ENCODE data around the gene NADSYN1. TPM values are rescaled to one million over a fixed set of nuclear protein-coding genes. Genes with fewer than 3 reads are reported as not detected.
"Not testable (repeated sequence)": the region's sequence is repeated elsewhere in the genome, so short reads cannot be mapped to it uniquely, and the experiment has no call there.

Gene NADSYN1
- total and polyA plus RNA-seq, 2 experiments from 2014 or later: 42.0 to 50.4 TPM

GRCh38 chr11:71527576-71528210 is 74.7 kb downstream of the NADSYN1 start:
- Histone ChIP-seq H3K9ac (no peak overlapping the region), H3K9me3 (ENCODE audit: low read depth) (no peaks in the 10 kb centered on the region), H3K27ac (no peak overlapping the region), H3K4me2 (ENCODE audit: unreplicated experiment) (no peak overlapping the region), H3K27me3 (replicated peaks; ENCODE audit: insufficient read depth) (peaks cover 2% of the 10 kb centered on the region; the same call in 1 of the 2 replicates), H3K36me3 (ENCODE audit: low read depth) (no peaks in the 10 kb centered on the region), H2AFZ (no peak overlapping the region), H3K4me1 (ENCODE audit: insufficient read depth) (no peaks in the 10 kb centered on the region), H3K9me2 (ENCODE audit: insufficient read depth) (no peaks in the 10 kb centered on the region), H4K20me1 (ENCODE audit: insufficient read depth) (no peaks in the 10 kb centered on the region), H3K4me3 (no peak overlapping the region), H3K79me2 (ENCODE audit: insufficient read depth) (no peaks in the 10 kb centered on the region), H3F3A (ENCODE audit: insufficient read depth) (no peaks in the 10 kb centered on the region)
- TF ChIP-seq EZH2 (IDR thresholded peaks at IDR 0.05; ENCODE audit: insufficient read depth, poor library complexity, severe bottlenecking) (no peak), EZH2phosphoT487 (IDR thresholded peaks at IDR 0.05; ENCODE audit: insufficient read depth, low read depth) (no peak)
- 52 to 54% methylated on average over 6 of the region's 6 CpGs for WGBS, 2 experiments (ENCODE audit: low coverage in 1 of 2, low lambda C conversion rate in 2 of 2, missing lambda C conversion rate in 2 of 2)
- no peak for DNase-seq
- in situ Hi-C loops (cut with MboI): no loop called here

GRCh38 chr11:71530602-71531001 is 77.6 kb downstream of the NADSYN1 start:
- Histone ChIP-seq H4K20me1 (ENCODE audit: insufficient read depth) (no peaks in the 10 kb centered on the region), H3K4me1 (ENCODE audit: insufficient read depth) (no peaks in the 10 kb centered on the region), H3K27me3 (replicated peaks; ENCODE audit: insufficient read depth) (no peaks in the 10 kb centered on the region), H3K9me3 (ENCODE audit: low read depth) (no peaks in the 10 kb centered on the region), H3K27ac (no peak overlapping the region), H3K79me2 (ENCODE audit: insufficient read depth) (no peaks in the 10 kb centered on the region), H3K9ac (no peak overlapping the region), H3K4me3 (no peak overlapping the region), H3K4me2 (ENCODE audit: unreplicated experiment) (no peak overlapping the region), H3F3A (ENCODE audit: insufficient read depth) (no peaks in the 10 kb centered on the region), H3K36me3 (ENCODE audit: low read depth) (no peaks in the 10 kb centered on the region), H2AFZ (no peak overlapping the region), H3K9me2 (ENCODE audit: insufficient read depth) (no peaks in the 10 kb centered on the region)
- DNase-seq: no peak
- TF ChIP-seq EZH2 (IDR thresholded peaks at IDR 0.05; ENCODE audit: insufficient read depth, poor library complexity, severe bottlenecking) (no peak), EZH2phosphoT487 (IDR thresholded peaks at IDR 0.05; ENCODE audit: insufficient read depth, low read depth) (no peak)
- in situ Hi-C loops (cut with MboI): no loop called here
- 60 to 63% methylated on average over 11 of the region's 11 CpGs for WGBS, 2 experiments (ENCODE audit: low coverage in 1 of 2, low lambda C conversion rate in 2 of 2, missing lambda C conversion rate in 2 of 2)

GRCh38 chr11:71532036-71532610 is 79.1 kb downstream of the NADSYN1 start:
- Histone ChIP-seq H3K9ac (no peak overlapping the region), H3K9me2 (ENCODE audit: insufficient read depth) (no peaks in the 10 kb centered on the region), H3F3A (ENCODE audit: insufficient read depth) (no peaks in the 10 kb centered on the region), H3K4me3 (no peak overlapping the region), H3K79me2 (ENCODE audit: insufficient read depth) (no peaks in the 10 kb centered on the region), H3K4me2 (ENCODE audit: unreplicated experiment) (no peak overlapping the region), H3K9me3 (ENCODE audit: low read depth) (no peaks in the 10 kb centered on the region), H3K4me1 (ENCODE audit: insufficient read depth) (no peaks in the 10 kb centered on the region), H2AFZ (no peak overlapping the region), H3K36me3 (ENCODE audit: low read depth) (no peaks in the 10 kb centered on the region), H3K27me3 (replicated peaks; ENCODE audit: insufficient read depth) (no peaks in the 10 kb centered on the region; the same call in 1 of the 2 replicates), H4K20me1 (ENCODE audit: insufficient read depth) (no peaks in the 10 kb centered on the region), H3K27ac (no peak overlapping the region)
- TF ChIP-seq EZH2 (IDR thresholded peaks at IDR 0.05; ENCODE audit: insufficient read depth, poor library complexity, severe bottlenecking): no peak
- no peak for TF ChIP-seq EZH2phosphoT487 (IDR thresholded peaks at IDR 0.05; ENCODE audit: insufficient read depth, low read depth)
- DNase-seq: no peak
- in situ Hi-C loops (cut with MboI): no loop called here
- WGBS, 2 experiments (ENCODE audit: low coverage in 1 of 2, low lambda C conversion rate in 2 of 2, missing lambda C conversion rate in 2 of 2): 58 to 76% methylated on average over 10 of the region's 10 CpGs

- H3K27me3 ChIP-seq (replicated peaks; ENCODE audit: insufficient read depth); H3K4me1 ChIP-seq (ENCODE audit: insufficient read depth); H3K9ac ChIP-seq; DNase-seq; in situ Hi-C loops (cut with MboI); H3K36me3 ChIP-seq (ENCODE audit: low read depth); H3K4me2 ChIP-seq (ENCODE audit: unreplicated experiment); H3K9me3 ChIP-seq (ENCODE audit: low read depth); H3K79me2 ChIP-seq (ENCODE audit: insufficient read depth); H4K20me1 ChIP-seq (ENCODE audit: insufficient read depth); H3K4me3 ChIP-seq; H3F3A ChIP-seq (ENCODE audit: insufficient read depth); H3K27ac ChIP-seq; H2AFZ ChIP-seq; H3K9me2 ChIP-seq (ENCODE audit: insufficient read depth): not testable (repeated sequence)
- WGBS, 2 experiments (ENCODE audit: low coverage in 1 of 2, low lambda C conversion rate in 2 of 2, missing lambda C conversion rate in 2 of 2): 40 to 46% methylated on average over 17 of the region's 17 CpGs
Observed at GRCh38 chr11:71534711-71535608, 82.0 kb downstream of the NADSYN1 start.
